Sigmoid colon (tissue), 4 donors: ENCODE data around the gene NEURL2.
A peak's percentile ranks its signal among the peaks of the same experiment; 100 is the strongest.

Experiments used
- CTCF ChIP-seq, 4 experiments: fragments of 450-650 bp in 3 of 4; fragments of 200-600 bp in 1 of 4; IDR thresholded peaks; one replicate each; pipeline ENCODE4 v1.5.1; 2016 to 2019; ENCODE audit warnings: antibody characterized with exemption in 4 of 4, mild to moderate bottlenecking in 3 of 4, moderate library complexity in 2 of 4
- EP300 ChIP-seq, 4 donors: sonication (generic); formaldehyde crosslinking; IDR thresholded peaks; one replicate each; pipeline ENCODE4 v1.6.1; 2017; ENCODE audit warnings: antibody characterized with exemption in 4 of 4
- POLR2A ChIP-seq, 2 donors: fragments of 450-650 bp; IDR thresholded peaks; one replicate each; pipeline ENCODE4 v1.6.1; 2016; ENCODE audit warnings: antibody characterized with exemption in 2 of 2, mild to moderate bottlenecking in 2 of 2, moderate library complexity in 2 of 2
- POLR2AphosphoS5 ChIP-seq, 4 donors: sonication (generic); formaldehyde crosslinking; IDR thresholded peaks; one replicate each; pipeline ENCODE4 v1.6.1; 2017; ENCODE audit warnings: antibody characterized with exemption in 4 of 4

DNA sequence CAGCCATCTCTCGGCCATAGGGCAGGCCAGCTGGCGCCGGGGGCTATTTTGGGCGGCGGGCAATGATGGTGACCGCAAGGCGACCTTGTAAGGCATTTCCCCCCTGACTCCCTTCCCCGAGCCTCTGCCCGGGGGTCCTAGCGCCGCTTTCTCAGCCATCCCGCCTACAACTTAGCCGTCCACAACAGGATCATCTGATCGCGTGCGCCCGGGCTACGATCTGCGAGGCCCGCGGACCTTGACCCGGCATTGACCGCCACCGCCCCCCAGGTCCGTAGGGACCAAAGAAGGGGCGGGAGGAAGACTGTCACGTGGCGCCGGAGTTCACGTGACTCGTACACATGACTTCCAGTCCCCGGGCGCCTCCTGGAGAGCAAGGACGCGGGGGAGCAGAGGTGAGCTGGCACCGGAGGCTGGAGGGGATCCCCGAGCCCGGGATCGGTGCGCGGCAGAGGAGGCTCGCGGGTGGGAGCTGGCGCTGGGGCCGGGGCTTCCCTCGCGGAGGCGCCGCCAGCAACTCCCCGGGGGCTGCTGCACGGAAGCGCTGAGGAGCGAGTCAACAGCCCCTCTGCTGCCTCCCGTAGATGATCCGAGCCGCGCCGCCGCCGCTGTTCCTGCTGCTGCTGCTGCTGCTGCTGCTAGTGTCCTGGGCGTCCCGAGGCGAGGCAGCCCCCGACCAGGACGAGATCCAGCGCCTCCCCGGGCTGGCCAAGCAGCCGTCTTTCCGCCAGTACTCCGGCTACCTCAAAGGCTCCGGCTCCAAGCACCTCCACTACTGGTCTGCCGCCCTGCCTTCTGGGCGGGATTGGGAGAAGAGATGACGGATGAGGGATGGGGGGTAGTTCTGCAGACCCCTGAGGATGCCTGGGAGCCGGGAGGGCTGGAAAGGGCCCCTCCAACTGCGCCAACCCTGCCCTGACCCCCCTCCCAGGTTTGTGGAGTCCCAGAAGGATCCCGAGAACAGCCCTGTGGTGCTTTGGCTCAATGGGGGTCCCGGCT is at the start of gene NEURL2, which contains the start of gene CTSA:
- peak; percentile 32 to 42 for TF ChIP-seq POLR2A (IDR thresholded peaks at IDR 0.05)
- peak; percentile 70 to 93 (median 86) for TF ChIP-seq POLR2AphosphoS5 (IDR thresholded peaks at IDR 0.05)
- TF ChIP-seq CTCF (IDR thresholded peaks at IDR 0.05): no peak
- TF ChIP-seq EP300 (IDR thresholded peaks at IDR 0.05): peak in 1 of 4 donors; percentile 23
